Head of caudate nucleus (tissue), 42 donors: ENCODE data around the gene DLG2.
A peak's percentile ranks its signal among the peaks of the same experiment; 100 is the strongest.

Experiments
- DNase-seq, 42 donors: peaks; one replicate each; pipeline versions ENCODE4 v3.0.0 to v3.0.0-alpha.2; 2020 to 2021; ENCODE audit warnings: mixed read lengths in 7 of 42
- intact Hi-C: fragments of 100-400 bp; cut with DNase I; formaldehyde crosslinking; loops from one replicate; pipeline ENCODE4 v1.15.0; 2022

The DLG2 gene

DNA sequence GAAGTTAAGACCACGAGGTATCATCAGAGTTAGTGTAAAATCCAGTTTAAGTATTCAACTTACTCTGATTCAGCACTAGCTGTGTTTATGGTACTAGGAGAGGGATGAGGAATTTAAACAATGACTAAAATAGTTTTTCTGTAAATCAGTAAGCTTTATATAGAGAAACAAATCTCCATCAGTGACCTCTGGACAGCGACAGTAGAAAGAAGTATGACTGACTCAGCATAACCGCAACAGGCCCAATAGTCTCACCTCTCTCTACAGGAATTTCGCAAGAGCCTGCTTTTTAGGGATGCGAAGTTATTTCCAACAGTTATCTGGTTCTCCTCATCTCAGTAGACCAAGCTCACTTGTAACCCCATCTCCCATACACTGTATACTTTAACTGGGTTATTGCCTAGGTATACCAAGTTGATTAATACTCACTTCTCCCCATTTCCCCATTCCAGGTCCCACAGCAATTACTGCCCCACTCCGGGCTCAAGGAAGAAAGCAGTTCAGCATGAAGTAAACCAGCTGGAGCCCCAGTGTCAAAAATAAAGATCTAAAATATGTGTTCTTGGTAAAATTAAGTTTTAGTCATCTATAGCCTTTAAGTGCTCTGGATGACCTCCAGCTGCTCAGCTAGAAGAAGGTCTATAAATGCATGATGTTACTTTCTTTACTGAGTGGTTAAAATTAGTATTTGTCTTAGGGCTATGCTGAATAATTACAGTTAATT lies 1570.3 kb downstream of the DLG2 start:
- intact Hi-C loops = no loop called here
- no peak for DNase-seq

DNA sequence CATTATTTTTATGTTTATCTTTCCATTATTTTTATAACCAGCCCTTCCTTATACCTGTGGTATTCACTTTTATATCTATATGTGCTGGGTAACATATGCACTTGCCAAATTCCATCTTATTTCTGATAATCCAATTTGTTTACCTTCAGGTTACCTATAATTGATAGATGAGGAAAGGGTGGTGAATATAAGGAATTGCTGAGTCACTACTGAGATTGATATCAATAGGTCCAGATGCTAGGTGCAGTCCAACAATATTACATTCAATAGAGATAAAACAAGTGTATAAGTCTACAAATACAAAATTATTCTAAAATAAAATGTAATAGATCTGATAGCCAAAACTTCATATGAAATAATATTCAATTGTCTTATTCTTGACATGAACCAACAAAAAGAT lies 1582.0 kb downstream of the DLG2 start:
- DNase-seq = no peak
- intact Hi-C loops = no loop called here

DNA sequence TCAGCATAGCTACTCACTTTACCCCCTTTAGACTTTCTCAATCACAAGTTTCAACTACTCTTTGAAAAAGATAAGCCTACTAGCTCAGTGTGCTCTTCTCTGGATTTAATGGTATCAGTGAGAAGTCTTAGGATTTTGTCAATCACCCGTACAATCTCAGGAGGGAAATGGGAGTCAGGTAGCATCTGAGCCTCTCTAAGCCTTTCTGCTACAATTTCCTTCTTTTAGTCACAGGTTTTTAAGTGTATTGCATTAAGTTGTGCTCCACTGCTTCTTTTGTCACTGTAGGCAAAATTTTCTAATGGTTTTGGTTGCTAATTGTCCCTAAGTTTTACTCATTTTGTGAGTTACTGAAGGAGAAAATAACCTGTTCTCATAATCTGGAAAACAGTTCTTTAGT lies 1582.4 kb downstream of the DLG2 start:
- no peak for DNase-seq
- intact Hi-C loops = no loop called here

GRCh38 chr11:84036664-84037194 lies 1590.4 kb downstream of the DLG2 start:
- DNase-seq = no peak
- intact Hi-C loops = no loop called here

DNA sequence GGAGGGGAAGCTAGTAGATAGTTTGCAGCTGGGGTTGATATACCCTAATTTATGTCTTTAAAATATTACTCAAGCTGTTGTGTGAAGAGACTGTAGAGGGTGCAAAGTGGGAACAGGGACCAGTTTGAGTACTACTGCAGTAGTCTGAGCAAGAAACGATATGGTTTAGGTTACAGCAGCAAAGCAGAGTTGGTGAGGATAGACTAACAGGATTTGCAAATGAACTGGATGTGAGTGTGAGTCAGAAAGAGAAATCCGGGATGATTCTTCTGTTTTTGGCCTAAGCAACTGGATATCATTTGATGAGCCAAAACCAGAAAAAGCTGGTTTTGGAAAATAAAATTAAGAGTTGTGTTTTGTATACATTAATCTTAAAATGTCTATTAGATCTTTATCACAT lies 1591.5 kb downstream of the DLG2 start:
- intact Hi-C loops = no loop called here
- DNase-seq = no peak

DNA sequence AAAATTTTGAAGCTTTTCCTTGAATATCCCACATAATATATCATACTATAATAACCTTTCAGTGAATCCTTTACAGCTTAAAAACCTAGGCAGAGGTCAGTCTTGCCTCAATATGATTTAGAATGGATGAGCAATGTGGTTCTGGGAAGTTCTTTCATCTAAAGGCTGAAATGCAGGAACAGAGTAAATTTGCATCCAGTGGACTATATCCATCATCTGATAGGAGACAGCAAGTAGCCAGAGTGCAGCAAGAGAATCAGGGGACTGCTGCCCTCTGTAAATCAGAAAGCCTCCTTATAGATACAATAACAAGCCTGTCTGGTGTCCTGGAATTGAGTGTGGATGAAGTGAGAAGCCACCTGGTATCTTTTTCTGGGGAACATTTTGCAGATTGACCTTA lies 1592.7 kb downstream of the DLG2 start:
- intact Hi-C loops = no loop called here
- no peak for DNase-seq

- no peak for DNase-seq
- intact Hi-C loops = no loop called here
Observed at GRCh38 chr11:84024266-84024665, 1602.9 kb downstream of the DLG2 start.

GRCh38 chr11:84022695-84023094 lies 1604.4 kb downstream of the DLG2 start:
- intact Hi-C loops = no loop called here
- DNase-seq = no peak

DNA sequence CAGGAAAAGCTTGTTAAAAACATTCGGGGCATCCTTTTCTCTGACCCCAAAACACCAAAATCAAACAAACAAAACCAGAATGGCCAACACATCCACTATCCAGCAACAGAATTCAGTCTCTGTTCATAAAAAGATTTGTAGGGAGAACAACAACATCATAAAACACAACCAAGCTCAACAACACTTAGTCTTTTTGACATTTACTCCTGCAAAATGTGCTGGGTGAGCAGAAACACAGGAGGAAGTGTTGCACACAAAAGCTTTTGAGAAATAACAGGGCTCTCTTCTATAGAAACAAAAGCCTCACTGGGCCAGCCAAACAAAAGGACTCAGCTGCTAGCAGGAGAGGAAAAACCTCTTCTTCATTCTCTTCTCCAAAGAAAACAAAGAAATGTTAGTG lies 1604.9 kb downstream of the DLG2 start:
- intact Hi-C loops = no loop called here
- peak in 38 of 42 donors; percentile 2 to 83 (median 48) for DNase-seq

DNA sequence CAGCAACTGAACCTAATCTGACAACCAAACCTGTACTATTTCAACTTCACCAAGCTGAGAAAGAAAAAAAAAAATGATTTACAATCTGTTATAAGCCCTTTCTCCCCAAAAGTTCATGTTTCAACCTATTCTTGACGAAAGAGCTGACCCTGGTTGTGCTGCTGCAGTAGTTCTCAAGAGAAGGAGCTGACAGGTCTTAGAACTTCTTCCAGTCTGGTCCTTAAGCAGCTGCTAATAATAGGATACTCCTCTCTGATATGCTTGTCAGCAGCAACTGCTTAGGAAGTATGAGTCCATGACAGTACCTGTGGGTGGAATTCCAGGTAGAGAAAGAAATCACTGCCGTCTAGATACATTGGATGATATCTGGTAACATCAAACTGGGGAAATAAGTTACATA lies 1605.9 kb downstream of the DLG2 start:
- peak in 3 of 42 donors; percentile 8 to 46 (median 33) for DNase-seq
- intact Hi-C loops = no loop called here

DNA sequence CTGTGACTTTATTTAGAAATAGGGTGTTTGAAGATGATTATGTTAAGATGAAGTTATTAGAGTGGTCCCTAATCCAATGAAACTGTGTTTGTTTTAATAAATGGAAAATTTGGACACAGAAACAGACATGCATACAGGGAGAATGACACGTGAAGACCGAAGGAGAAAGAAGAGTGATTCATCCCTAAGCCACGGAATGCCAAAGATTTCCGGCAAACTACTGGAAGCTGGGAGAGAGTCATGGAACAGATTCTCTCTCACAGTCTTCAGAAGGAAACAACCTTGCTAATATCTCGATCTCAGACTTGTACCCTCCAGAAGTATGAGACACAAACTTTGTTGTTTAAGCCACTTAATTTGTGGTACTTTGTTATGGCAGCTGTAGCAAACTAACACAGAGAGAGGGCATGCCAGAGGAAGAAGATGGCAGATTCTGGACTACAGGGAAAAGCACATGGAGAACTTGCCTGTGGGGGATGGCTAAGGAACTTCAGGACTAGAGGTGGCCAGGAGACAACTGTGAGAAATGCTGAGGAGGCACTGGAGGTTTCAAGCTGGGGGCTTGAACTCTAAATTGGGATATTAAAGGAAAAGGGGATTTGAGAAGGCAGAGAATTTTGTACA lies 1607.5 kb downstream of the DLG2 start:
- intact Hi-C loops = no loop called here
- no peak for DNase-seq

- intact Hi-C loops = no loop called here
Observed at GRCh38 chr11:84014539-84014938, 1612.6 kb downstream of the DLG2 start.

GRCh38 chr11:84012171-84012826 lies 1614.8 kb downstream of the DLG2 start:
- intact Hi-C loops = no loop called here
- no peak for DNase-seq

More at GRCh38 chr11:84014539-84014938, 1612.6 kb downstream of the DLG2 start:
- DNase-seq = no peak

DNA sequence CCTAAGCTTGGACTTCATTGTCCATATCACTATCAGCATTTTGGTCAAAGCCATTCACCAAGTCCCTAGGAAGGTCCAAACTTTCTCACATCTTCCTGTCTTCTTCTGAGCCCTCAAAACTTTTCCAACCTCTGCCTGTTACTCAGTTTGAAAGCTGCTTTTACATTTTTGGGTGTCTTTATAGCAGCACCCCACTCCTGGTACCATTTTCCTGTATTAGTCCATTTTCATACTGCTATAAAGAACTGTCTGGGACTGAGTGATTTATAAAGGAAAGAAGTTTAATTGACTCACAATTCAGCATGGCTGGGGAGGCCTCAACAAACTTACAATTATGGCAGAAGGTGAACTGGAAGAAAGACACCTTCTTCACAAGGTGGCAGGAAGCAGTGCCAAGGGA lies 1624.0 kb downstream of the DLG2 start:
- intact Hi-C loops = no loop called here

GRCh38 chr11:83998921-83999320 lies 1628.2 kb downstream of the DLG2 start:
- DNase-seq = no peak
- intact Hi-C loops = no loop called here

More for the DNA sequence above, 1624.0 kb downstream of the DLG2 start:
- no peak for DNase-seq

GRCh38 chr11:83990160-83990733 lies 1636.9 kb downstream of the DLG2 start:
- intact Hi-C loops = no loop called here
- DNase-seq = peak; percentile 46 to 92 (median 76)

DNA sequence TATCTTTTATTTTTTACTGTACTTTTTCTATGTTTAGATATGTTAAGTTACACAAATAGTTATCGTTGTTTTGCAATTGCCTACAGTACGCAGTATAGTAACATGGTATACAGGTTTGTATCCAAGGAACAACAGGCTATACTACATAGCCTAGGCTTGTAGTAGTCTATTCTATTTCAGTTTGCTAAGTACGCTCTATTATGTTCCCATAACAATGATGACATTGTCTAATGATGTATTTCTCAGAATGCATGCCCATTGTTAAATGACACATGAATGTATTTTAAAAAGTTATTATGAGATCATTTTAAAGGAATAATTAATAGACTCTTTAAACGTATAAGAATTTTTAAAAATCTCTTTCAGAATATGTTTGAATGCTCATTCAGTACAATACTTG lies 1644.3 kb downstream of the DLG2 start:
- DNase-seq = no peak
- intact Hi-C loops = no loop called here

GRCh38 chr11:83979593-83979992 lies 1647.6 kb downstream of the DLG2 start:
- no peak for DNase-seq
- intact Hi-C loops = no loop called here

DNA sequence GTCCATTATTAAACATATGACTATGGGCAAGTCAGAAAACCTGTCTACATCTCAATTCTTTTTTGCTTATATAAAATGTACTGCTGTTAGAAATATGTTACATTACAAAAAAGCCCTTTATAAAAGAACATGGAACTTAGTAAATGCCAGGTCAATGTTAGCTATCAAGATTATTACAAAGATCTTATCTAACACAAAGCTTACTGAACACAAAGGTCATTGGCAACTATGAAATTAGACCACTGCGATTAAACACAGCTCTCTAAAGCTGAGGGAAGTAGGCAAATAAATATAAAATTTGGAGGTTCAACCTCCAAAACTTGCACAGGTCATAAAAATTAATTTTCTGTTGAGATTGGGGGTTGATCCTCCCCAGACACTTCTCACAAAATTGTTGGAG lies 1648.2 kb downstream of the DLG2 start:
- intact Hi-C loops = no loop called here
- no peak for DNase-seq

GRCh38 chr11:83976086-83976485 lies 1651.1 kb downstream of the DLG2 start:
- intact Hi-C loops = no loop called here
- no peak for DNase-seq
